Right hindlimb (tissue), 1 donor: ENCODE data around the gene MBD5.

Experiments
- DNase-seq: peaks from one replicate; pipeline ENCODE4 v3.0.0-alpha.2; 2018

MBD5 gene

GRCh38 chr2:148234143-148234542 is 213.3 kb downstream of the MBD5 start:
- DNase-seq, result no peak

- no peak for DNase-seq
Measured at GRCh38 chr2:148237911-148238310, 217.0 kb downstream of the MBD5 start.

GRCh38 chr2:148238561-148238960 is 217.7 kb downstream of the MBD5 start:
- DNase-seq, result no peak

GRCh38 chr2:148240838-148241237 is 219.9 kb downstream of the MBD5 start:
- DNase-seq, result no peak

- DNase-seq, result no peak
Measured at GRCh38 chr2:148244593-148245292, 223.9 kb downstream of the MBD5 start.

- DNase-seq, result no peak
Measured at GRCh38 chr2:148251993-148252392, 231.1 kb downstream of the MBD5 start.

- DNase-seq, result no peak
Measured at GRCh38 chr2:148252646-148253045, 231.8 kb downstream of the MBD5 start.

- DNase-seq, result no peak
Measured at GRCh38 chr2:148253685-148254084, 232.8 kb downstream of the MBD5 start.

GRCh38 chr2:148255929-148256328 is 235.0 kb downstream of the MBD5 start:
- DNase-seq, result no peak

GRCh38 chr2:148257276-148257675 is 236.4 kb downstream of the MBD5 start:
- DNase-seq, result no peak

GRCh38 chr2:148258124-148258523 is 237.2 kb downstream of the MBD5 start:
- DNase-seq, result no peak

GRCh38 chr2:148259674-148260073 is 238.8 kb downstream of the MBD5 start:
- DNase-seq, result no peak

- DNase-seq, result no peak
Measured at GRCh38 chr2:148263890-148264289, 243.0 kb downstream of the MBD5 start.

- no peak for DNase-seq
Measured at GRCh38 chr2:148273158-148273691, 252.3 kb downstream of the MBD5 start.

GRCh38 chr2:148279216-148279615 is 258.3 kb downstream of the MBD5 start:
- DNase-seq, result no peak

GRCh38 chr2:148282201-148282600 is 261.3 kb downstream of the MBD5 start:
- DNase-seq, result no peak

GRCh38 chr2:148292431-148292830 is 271.5 kb downstream of the MBD5 start:
- no peak for DNase-seq

- DNase-seq, result no peak
Measured at GRCh38 chr2:148298196-148298595, 277.3 kb downstream of the MBD5 start.

- no peak for DNase-seq
Measured at GRCh38 chr2:148299616-148300015, 278.7 kb downstream of the MBD5 start.

- no peak for DNase-seq
Measured at GRCh38 chr2:148300544-148300943, 279.7 kb downstream of the MBD5 start.

- DNase-seq, result no peak
Measured at GRCh38 chr2:148301362-148301761, 280.5 kb downstream of the MBD5 start.

GRCh38 chr2:148302526-148302925 is 281.6 kb downstream of the MBD5 start:
- no peak for DNase-seq

GRCh38 chr2:148303161-148303560 is 282.3 kb downstream of the MBD5 start:
- DNase-seq, result no peak

- no peak for DNase-seq
Measured at GRCh38 chr2:148305476-148305875, 284.6 kb downstream of the MBD5 start.

- DNase-seq, result no peak
Measured at GRCh38 chr2:148306027-148306426, 285.1 kb downstream of the MBD5 start.
